Stomach (tissue), 4 donors: Measurements from ENCODE around the gene CTBP1.

Experiments used
- EP300 ChIP-seq: sonication (generic); formaldehyde crosslinking; IDR thresholded peaks from one replicate; pipeline ENCODE4 v1.6.1; 2017; ENCODE audit warnings: antibody characterized with exemption
- POLR2A ChIP-seq, 4 donors: fragments of 450-650 bp; IDR thresholded peaks; one replicate each; pipeline ENCODE4 v1.6.1; 2016; ENCODE audit warnings: antibody characterized with exemption in 4 of 4, control low read depth in 2 of 4, mild to moderate bottlenecking in 1 of 4, moderate library complexity in 1 of 4
- TF ChIP-seq, protein P1 (sequence below), 7 experiments: fragments of 450-650 bp in 4 of 7; fragments of 200-600 bp in 3 of 7; sonication (generic) in 3 of 7; IDR thresholded peaks; one replicate each; pipeline ENCODE4 v1.5.1; 2016 to 2019; ENCODE audit warnings: antibody characterized with exemption in 7 of 7, control low read depth in 2 of 7, mild to moderate bottlenecking in 1 of 7

DNA sequence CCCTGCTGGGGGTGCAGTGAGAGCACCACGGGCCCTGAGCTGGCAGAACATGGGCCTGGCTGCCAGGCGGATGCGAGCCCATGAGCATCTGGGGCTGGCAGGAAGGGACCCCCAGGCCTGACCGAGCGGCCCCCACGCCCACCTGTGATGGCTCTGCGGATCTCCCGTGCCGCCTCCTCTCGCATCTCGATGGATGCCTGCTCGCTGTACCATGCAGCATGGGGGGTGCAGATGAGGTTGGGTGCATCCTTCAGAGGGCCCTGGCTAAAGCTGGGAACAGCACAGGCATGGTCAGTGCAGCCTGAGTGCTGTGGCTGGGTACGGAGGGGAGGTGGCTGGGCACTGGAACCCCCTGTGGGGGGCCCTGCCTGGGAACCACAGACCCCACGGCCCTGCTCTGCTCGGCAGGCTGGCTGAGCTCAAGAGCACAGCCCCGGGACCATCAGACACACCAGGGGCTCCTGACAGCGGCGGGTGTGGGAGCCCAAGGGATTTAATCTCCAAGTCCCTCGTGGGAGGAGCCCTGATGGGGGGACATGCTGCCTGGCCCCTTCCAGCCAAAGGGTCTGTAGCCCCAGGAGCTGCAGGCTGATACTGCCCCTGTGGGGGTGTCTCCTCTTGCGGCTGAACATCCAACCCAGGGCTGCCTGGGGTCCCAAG is 35.5 kb downstream of the CTBP1 start:
- TF ChIP-seq, protein P1, sequence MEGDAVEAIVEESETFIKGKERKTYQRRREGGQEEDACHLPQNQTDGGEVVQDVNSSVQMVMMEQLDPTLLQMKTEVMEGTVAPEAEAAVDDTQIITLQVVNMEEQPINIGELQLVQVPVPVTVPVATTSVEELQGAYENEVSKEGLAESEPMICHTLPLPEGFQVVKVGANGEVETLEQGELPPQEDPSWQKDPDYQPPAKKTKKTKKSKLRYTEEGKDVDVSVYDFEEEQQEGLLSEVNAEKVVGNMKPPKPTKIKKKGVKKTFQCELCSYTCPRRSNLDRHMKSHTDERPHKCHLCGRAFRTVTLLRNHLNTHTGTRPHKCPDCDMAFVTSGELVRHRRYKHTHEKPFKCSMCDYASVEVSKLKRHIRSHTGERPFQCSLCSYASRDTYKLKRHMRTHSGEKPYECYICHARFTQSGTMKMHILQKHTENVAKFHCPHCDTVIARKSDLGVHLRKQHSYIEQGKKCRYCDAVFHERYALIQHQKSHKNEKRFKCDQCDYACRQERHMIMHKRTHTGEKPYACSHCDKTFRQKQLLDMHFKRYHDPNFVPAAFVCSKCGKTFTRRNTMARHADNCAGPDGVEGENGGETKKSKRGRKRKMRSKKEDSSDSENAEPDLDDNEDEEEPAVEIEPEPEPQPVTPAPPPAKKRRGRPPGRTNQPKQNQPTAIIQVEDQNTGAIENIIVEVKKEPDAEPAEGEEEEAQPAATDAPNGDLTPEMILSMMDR (IDR thresholded peaks at IDR 0.05): no peak
- TF ChIP-seq POLR2A (IDR thresholded peaks at IDR 0.05) (no peak), EP300 (no peak)
